Measurements from ENCODE around the gene GPR4.

Gene GPR4

DNA sequence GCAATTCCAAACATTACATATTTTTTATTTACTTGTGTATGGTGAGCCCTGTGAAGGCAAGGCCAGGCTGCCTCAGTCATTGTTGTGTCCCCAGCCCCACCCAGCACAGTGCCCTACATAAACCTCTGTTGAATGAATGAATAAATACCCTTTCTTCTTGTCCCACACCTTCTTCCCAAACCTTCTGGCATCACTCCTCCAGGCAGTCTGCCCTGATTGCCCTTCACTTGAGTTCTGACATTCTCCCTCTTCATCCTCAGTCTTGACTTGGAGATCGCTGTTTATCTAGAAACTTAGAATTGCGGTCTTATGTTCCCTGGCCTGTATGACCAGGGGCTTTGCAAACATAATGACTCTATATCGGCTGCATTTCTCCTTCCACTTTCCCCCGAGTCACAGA is 12.2 kb downstream of the GPR4 start:
- no peak for DNase-seq (ENCODE audit: low read depth)

DNA sequence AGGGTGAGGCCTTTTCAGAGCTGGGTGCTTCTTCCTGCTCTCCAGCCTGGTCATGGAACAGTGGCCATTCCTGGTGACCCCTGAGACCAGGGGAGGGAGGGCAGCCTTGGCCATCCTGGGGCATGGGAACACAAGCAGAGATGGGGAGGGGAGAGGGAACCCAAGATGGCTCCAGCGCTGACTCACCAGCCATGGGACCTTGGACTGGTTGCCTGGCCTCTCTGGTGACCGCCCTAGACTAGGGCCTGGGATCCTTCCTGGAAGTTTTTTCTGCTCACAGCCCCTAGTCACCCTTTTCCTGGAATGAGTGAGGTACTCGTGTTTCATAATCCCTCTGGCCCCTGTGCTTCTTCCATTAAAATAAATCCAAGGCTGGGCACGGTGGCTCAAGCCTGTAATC is 14.1 kb downstream of the GPR4 start:
- no peak for DNase-seq (ENCODE audit: low read depth)

DNA sequence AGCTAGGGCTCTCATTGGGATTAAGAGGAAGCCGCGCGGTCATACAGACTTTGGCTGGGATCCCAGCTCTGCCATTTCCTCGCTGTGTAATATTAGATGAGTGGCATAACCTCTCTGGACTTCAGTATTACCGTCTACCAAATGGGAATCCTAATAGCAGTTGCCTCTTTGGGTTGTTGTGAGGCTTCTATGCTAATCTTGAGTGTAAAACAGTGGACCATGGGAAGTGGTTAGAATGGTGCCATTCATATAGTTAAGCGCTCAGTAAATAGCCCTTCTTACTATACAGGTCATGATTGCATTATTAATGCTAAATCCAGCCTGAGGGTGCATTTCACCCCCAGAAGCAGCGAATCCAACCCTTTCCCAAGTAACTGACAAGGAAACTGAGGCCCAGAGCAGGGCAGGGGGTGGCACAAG is 16.8 kb downstream of the GPR4 start:
- no peak for DNase-seq (ENCODE audit: low read depth)

DNA sequence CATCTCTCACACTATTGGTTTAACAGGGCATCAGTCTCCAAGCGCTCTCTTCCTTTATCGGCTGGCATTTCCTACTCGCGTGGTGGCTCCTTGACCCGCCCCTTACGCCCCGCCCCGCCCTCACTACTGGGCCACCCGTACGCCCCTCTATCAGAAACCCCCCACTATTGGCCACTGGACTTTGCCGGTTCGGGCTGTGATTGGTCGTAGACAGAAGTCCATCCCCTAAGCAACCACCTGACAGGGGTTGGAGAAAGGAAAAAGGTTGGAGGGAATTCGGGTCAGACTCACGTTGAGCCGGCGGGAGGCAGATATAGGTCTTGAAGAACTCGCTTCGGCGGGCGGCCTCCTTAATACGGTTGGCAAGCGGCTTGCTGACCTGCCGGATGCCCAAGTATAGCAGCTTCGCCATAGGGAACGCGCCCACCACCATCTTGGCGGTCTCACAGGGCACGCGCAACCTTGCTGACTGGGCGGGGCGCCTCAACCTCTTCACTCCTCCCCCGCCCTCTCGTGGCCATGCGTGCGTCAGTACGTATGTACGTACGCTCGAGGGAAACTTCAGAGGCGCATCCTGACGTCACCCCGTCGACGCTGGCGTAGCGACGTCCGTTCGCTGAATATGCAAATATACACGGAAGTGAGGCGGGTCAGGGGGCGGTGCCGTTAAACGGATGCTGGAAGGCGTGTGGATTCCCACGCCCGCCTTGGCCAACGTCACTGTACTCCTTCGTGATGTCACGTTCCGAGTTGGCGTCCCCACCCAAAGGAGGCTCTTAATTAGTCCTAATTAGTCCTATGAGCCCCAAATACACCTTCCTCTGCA is 17.5 kb downstream of the GPR4 start, which contains the start of gene OPA3:
TSS of gene OPA3 (minus strand) at position 471 of the 826 bp plus-strand sequence. CDS start at position 433, 38 bp downstream.
- peak; percentile 100 for DNase-seq (ENCODE audit: low read depth)

DNA sequence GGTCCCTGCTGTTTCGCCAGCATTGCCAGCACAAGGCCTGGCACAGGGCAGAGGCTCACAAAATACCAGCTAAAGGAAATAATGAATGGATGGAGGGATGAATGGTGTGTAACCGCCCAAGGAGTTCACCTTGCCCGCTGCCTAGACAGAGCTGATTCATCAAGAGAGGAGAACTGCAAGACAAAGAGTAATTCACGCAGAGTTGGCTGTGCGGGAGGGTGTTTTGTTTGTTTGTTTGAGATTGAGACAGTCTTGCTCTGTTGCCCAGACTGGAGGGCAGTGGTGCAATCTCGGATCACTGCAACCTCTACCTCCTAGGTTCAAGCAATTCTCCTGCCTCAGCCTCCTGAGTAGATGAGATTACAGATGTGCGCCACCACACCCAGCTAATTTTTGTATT is 20.4 kb downstream of the GPR4 start:
- DNase-seq (ENCODE audit: low read depth): no peak

DNA sequence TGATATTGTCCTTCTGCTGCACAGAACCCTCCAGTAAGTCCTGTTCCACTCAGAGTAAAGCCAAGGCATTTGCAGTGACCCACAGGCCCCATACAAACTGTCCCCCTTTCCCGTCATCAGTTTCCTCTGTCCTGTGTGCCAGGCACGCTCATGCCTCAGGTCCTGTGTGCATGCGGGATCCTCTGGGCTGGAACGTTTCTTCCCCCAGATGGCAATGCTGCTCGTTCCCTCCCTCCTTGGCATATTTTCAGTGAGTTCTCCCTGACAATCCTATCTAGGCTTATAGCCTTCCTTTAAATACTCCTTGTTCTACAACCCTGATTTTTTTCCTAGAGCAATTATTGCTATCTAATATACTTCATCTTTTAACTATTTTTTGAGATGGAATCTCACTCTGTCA is 23.2 kb downstream of the GPR4 start:
- DNase-seq (ENCODE audit: low read depth): no peak

DNA sequence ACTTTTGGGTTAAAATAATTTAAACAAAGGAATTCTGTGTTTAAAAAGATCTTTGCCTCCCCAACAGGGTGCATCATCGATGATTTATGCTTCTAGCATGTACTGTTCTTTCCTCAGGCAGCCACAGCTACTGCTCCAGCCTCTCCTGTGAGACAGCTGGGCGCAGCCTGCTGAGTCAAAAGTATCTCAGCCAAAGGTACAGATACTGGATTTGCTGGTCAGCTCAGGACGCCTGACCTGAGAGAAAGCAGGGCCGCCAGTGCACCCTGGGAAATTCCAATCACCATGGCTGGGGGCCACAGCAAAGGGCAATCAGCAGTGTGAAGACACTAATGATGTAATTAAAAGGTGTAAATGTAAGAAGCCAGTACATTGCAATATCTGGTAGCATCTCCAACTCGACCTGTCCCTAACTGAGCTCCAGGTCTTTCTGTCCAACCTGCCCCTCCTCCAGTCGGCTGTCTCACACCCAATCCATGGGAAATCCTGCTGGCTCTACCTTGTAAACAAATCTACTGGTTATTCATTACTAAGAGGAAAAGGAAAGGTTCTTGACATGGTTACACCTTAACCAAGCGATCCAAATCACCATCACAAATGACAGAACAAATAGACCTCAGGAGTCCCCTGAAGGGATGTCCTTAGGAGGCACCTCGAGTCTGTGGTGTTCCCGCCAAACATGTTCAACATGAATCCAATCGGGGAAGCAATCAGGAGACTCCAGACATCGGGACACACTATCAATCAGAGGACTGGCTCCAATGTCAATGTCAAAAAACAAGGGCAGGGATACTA is 24.7 kb downstream of the GPR4 start:
- no peak for DNase-seq (ENCODE audit: low read depth)

DNA sequence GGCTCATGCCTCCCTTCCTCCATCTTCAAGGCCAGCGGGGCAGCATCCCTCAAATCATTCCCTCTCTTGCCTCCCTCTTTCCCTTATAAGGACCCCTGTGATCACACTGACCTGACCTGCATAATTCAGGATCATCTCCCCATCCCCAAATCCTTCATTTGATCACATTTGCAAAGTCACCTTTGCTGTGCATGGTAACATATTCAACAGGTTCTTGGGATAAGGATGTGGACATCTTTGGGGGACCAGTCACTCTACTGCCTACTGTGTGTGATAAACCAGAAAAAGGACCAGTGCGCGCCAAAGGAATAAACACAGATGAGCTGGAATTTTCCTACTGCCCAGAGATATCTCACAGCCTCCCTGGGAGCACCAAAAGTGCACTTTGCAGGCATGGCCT is 25.3 kb downstream of the GPR4 start:
- DNase-seq (ENCODE audit: low read depth): no peak

DNA sequence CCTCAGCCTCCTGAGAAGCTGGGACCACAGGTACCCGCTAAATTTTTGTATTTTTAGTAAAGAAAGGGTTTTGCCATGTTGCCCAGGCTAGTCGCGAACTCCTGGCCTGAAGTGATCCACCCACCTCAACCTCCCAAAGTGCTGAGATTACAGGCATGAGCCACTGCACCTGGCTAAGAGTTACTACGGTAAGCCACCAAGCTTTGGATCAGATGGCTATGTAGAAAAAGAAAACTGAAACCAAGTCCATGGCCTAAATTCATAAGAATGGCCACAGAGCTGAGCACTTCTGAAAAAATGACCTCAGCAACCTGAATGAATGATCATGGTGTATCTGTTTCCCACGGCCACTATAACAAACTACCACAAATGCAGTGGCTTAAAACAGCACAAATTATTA is 26.8 kb downstream of the GPR4 start:
- DNase-seq (ENCODE audit: low read depth): no peak

DNA sequence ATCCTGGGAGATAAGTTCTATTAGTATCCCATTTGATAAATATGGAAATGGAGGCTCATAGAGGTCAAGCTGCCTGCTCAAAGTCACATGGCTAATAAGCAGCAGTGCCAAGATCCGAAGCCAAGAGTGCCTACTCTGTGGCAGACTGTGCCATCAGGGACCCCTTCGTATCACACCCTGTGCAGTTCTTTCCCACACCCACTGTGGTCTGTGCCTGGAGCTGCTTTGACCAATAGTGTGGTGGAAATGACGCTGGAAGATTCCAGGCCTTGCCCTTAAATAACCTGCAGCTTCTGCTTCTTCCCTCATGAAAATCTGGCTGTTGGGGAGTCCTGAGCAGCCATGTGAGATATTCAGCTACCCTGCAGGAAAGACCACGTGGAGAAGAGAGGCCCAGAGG is 27.5 kb downstream of the GPR4 start:
- DNase-seq (ENCODE audit: low read depth): no peak

DNA sequence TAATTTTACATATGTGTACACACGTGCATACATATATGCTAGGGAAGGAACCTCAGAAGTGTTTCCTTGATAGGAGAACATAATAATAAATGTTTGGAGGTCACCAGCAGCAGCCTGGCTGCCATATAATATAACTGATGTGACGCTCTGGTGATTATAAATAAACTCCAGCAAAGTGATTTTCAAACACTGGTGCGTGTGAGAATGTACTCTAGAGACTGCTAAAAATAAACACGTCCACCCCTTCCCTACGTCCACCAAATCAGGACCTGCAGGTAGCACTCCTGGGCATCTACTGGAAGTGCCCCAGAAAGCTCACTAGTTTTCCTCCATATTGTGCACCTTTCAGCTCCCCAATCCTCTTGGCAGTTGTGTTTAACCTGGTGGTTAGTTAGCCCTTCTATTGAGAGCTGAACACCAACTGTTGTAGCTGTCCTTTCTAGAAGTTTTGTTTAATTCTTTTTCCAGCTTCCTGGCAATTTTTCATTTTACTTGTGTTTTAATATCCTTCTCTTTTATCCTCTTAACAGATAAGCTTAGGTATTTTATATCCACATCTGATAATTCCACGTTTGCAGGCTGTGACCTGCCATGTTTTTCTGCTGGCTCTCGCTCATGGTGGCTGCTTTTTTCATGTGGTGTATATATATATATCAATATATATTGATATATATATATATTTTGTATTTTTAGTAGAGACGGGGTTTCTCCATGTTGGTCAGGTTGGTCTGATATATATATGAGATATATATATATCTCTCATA is 30.4 kb downstream of the GPR4 start:
- no peak for DNase-seq (ENCODE audit: low read depth)

DNA sequence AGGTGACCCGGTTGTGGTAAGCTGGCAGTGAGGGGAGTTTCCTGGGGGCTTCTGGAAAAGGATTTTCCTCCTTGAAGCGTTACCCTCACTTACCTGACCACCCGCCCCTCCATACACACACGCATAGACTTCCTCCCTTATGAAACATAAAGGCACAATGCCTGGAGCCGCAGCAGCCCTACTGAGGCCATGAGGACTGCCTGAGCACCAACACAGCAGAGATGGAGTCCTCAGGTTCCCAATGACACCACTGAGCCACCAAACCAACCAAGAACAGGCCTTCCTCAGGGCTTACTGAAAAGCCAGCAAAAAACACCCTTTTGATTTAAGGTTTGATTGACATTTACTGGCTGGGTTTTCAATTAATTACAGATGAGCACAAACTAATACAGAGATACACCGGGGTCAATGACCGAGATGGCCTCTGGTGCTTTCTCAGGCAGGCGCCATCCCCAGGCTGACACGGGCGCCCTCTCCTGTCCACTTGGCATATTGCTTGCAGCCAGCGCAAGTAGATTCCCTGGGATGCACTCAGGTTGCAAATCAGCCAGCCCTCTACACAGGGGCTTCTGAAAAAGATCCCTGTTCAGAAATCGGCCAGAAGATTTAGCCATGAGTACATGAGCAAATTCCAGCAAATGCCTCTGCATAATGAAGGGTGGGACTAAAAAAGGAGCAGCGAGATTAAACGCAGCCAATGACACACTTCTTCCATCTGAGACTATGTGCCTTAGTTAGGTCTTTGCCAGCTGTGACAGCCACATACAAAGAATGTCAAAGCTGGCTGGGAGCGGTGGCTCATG is 32.2 kb downstream of the GPR4 start:
- peak; percentile 19 for DNase-seq (ENCODE audit: low read depth)

DNA sequence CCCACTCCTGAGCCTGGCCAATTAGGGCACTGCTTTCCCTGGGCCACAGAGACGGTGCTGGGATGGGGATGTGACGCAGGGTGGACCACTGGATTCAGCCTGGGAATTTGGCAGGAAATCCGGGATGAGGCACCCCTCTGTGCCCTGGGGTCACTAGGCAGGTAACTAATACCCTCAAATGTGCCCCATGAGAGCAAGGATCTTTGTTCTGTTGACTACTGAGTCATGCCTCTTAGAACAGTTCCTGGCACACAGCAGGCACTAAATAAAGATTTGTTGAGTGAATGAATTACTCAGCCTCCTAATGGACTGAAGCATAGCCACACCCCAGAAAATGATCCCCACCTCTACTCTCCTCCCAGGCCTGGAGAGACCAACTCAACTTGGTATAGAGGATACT is 33.3 kb downstream of the GPR4 start:
- DNase-seq (ENCODE audit: low read depth): no peak

DNA sequence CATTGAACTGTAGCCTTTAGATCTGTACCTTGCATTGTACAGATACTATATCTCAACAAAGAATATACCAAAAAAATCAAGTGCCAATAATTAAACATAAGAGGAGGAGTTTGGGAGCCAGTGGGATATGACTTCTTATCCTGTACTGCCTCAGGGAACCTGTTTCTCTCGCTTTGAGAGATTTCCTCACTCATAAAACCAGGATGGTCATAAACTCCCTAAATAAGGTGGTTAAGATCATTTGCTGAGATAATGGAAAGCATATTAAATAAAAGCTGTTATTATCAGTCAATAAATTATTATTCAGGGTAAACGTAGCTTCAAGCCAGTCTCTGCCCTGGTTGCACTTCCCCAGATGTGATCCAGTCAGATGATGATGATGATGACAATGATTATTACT is 34.4 kb downstream of the GPR4 start:
- no peak for DNase-seq (ENCODE audit: low read depth)

DNA sequence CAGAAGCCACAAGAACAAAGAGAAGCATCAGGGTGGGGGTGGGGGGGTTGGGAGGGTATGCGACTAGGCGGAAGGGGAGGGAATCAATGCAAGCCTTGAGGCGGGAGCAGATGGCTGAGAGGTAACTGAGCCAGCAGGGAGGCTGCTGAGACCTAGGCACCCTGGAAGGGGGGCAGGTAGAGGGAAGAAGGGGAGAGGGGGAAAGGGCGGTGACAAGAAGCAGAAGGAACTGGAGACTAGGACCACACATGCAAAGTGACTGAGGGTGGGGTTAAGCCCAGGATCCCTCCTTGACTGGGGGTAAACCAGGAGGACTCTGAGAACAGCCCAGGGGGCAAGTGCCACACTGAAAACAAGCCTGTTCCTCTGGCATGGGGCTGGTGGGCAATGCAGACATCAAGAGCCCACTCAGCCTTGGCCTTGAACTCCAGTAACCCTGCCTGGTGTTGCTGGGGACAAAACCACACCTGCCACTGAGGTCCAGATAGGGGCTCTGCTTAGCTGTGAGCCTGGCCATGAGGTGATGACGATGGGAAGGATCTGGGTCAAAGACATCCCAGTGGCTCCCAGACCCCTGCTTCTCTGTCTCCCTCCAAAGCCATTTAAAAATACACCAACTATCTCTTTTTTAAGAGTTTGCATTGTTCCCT is 37.8 kb downstream of the GPR4 start:
- no peak for DNase-seq (ENCODE audit: low read depth)

DNA sequence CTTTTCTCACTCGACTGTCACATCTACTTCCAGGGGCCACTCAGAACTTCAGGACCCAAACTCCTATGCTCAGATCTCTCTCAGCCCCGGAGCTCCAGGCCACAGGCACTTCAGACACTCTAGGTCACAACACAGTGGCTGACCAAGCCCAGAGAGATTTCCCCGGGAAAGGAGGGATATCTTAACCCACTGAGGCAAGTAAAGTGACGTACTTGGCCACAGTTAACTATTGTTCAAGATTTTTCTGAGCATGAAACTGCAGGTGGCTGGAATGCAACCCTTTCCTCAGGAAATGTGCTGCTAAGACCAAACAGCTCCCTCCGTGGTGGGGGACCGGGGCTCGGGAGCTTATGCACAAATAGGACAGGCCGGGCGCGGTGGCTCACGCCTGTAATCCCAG is 41.3 kb downstream of the GPR4 start:
- DNase-seq (ENCODE audit: low read depth): no peak

DNA sequence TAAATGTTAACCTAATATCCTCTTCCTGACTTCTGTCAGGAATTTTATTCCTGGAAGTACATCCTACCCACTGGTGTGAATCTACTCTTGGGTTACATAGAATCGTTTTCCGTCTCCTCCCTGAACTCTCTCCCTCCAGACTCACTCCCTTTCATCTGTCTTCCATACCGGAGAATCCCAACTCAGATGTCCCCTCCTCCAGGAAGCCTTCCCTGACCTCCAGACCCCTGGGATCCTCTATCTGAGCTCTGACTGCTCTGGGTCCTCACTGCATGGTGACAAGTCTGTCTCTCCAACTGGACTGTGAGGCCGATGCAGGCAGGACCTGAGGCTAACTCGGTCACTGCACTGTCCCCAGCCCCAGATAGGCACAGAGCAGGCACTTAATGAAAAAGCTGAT is 42.0 kb downstream of the GPR4 start:
- DNase-seq (ENCODE audit: low read depth): no peak

DNA sequence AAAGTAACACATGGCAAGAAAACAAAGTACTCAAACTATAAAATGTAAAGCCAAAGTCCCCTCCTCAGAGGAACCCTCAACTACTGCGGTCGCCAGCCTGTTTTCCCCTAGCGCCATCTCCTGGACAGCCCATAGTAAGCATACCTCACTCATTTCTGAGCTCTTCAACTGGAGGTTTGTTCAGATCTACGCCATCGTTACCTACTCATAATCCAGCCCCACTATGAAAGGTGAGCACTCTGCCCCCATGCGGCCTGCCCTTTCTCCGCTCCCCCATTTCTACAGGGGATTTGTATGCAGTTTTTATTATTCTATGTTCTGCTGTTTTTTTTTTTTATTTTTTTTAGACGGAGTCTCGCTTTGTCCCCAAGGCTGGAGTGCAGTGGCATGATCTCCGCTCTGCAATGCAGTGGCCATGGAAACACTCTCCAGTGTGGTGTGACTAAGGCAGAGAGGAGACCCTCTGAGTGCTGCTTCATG is 43.6 kb downstream of the GPR4 start:
- DNase-seq (ENCODE audit: low read depth): peak; percentile 40

DNA sequence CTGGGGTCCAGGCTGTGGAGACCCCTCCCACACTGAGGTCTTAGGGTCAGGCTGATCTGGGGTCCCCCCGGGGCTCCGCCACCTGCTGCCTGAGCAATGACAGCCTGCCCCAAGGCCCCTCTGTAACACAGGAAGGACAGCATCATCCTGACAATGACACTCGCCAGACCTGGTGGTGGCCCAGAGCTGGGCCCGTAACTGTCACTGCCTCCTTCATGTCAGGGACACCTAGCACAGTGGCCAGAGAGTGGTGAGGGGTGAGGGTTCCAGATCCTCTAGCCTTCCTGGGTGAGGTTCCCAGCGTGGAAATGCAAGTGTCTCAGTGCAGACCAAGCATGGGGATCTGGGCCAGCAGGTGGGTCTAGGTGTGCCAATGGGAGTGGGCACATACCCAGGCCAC is 45.2 kb downstream of the GPR4 start:
- DNase-seq (ENCODE audit: low read depth): no peak

DNA sequence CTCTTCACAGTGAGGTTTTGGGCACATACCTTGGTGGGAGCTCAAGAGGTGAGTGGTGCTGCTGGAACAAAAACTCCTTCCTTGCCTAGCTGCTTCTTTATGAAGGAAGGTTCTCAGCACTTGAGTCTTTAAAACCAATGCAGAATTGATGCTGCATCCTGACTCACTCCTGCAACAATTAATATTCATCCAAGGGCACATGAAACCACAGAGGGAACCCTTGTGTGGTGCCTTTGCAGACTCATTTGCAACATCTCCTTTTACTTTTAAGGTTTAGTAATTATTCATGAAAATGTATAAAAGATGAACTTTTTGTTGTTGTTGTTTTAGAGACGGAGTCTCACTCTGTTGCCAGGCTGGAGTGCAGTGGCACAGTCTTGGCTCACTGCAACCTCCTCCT is 47.5 kb downstream of the GPR4 start:
- DNase-seq (ENCODE audit: low read depth): no peak

DNA sequence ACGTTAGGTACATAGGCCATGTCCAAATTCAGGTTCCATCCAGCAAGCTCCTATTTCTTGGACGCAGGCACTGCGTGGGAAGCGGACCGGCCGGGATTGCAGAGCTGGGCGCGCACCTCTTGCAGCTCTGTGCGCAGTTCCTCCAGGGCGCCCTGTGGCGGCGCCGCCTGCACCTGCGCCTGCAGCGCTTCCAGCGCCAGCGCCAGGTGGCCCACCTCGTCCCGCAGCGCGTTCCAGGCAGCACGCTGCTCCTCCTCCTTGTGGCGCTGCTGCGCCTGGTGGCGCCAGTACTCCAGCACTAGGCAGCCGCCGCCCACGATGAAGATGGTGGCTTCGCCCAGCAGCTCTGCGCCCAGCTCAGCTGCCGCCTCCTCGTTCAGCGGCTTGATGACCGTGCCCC is 48.5 kb downstream of the GPR4 start:
- DNase-seq (ENCODE audit: low read depth): no peak

Data from stimulated activated CD4-positive, alpha-beta T cell treated with anti-CD3 and anti-CD28 coated beads, Interleukin-2, amount 100 ng/mL, for 4 hours (primary cell).